ENCODE data around the gene GH1.
"Not testable (repeated sequence)": the region's sequence is repeated elsewhere in the genome, so short reads cannot be mapped to it uniquely, and the experiment has no call there.

GH1 gene

GRCh38 chr17:63918789-63919305 is at the start of gene GH1:
GH1 (minus strand) TSS chr17:63918839; CDS start chr17:63918776, 63 bp downstream.
- not testable (repeated sequence) for DNase-seq

DNA sequence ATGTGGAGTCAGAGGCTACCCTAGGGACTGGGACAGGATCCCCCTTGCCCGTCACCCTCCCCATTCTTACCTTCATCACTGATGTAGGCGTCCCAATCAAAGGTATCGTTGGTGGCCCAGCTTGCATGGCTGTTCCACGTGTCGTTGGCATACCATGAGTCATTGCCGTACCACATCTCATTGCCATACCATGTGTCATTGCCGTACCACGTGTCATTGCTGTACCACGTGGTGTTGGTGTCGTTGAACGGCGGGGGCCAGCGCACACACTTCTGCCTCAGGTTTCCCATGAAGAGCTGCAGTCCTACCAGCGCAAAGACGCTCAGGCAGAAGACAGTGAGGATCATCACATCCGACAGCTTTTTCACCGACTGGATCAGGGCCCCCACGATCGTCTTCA is 49.3 kb upstream of the GH1 start:
- DNase-seq: no peak

DNA sequence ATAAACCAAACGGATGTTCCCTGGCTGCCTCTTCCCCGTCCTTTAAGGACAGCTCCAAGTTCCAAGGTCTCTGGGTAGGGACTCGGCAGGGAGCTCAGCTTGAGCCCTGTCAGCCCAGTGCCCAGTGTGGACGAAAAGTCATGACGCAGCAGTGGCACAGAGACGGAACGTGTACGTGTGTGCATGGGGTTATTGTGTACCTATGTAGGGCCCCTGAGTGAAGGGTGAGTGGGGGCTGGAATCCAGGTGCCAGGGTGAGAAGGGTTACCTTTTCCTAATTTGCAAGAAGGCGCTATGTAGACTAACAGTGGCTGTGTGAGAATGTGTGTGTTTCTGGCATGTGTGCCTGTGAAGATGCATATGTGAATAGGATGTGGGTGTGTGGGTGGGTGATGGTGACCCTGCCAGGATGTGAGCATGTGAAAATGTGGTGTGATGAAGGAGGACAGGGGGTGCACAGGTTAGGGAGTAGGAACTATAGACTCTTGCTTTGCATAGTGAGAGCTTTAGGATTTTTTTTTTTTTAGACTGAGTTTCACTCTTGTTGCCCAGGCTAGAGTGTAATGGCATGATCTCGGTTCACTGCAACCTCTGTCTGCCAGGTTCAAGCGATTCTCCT is 48.1 kb upstream of the GH1 start:
- DNase-seq: no peak

DNA sequence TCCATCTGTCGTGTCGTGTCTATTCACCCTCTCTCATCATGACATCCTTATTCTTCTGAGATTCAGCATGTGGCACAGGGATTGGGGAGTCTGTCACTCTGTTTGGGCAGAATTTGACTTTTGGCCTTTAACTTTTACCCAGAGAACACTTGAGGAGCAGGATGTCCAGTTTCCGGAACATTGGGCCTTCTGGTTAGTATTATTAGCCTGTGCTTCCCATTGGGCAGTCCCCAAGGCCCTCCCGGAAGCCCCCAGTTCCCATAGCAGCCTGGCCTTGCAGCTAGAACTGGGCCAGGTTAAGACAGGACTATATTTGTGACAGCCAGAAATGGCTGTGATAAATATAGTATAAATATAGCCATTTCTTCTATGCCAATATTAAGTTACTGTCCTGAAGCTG is 44.5 kb upstream of the GH1 start:
- no peak for DNase-seq

- no peak for DNase-seq
These were observed 43.7 kb upstream of the GH1 start for GRCh38 chr17:63962298-63962744.

DNA sequence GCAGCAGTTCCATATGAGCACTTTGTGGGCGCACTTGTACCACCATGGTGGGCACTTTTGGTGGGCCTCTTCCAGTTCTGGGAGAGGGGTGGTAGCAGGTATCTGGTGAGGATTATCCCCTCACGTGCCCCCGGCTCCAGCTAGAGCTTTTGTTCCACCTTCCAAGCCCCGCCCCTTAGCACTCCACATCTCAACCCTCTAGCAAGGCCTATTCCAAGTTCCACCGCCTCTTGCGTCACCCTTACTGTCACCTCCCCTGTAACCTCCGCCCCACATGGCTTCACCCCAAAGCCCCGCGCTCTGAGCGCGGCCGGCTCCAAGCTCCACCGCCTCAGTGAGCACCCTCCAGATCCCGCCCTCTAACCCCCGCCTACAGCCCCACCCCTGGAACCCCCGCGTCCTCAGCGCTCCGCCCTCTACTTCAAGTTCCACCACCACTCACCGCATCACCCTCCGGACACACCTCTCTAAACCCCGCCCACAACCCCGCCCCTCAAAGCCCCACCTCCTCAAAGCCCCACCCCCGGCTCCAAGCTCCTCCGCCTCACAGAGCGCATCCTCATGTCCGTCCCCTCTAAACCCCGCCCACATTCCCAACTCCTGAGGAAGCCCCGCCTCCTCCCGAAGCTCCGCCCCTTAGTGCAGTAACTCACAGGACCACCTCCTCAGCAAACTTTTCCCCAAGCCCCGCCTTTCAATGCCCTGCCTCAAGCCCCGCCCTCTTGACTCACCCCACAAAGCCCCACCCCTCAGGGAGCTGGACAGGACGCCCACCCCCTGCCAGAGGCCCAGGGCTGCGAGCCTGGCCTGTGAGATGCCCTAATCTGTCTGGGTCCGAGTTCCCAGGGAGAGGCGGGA is 42.9 kb upstream of the GH1 start:
- peak; percentile 71 to 85 (median 74) for DNase-seq

- DNase-seq: no peak
These were observed 41.8 kb upstream of the GH1 start for GRCh38 chr17:63960430-63960829.

DNA sequence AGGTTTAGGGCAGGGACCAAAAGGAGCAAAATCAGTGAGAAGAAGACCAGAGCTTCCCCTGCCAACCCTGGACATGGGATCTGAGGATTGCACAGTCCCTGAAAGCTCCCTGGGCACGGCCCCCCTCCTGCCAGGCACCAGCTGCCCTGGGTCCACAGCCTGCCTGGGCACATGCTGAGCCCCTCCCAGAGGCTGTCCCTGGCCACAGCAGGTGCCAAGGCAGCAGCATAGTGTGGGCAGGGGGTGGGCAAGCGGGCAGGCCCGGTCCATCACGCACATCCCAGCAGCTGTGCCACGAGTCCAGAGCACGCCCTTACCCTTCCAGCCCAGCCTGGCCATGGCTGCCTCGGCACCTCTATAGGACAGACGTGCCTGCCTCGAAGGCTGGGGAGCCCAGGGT is 41.4 kb upstream of the GH1 start:
- no peak for DNase-seq

DNA sequence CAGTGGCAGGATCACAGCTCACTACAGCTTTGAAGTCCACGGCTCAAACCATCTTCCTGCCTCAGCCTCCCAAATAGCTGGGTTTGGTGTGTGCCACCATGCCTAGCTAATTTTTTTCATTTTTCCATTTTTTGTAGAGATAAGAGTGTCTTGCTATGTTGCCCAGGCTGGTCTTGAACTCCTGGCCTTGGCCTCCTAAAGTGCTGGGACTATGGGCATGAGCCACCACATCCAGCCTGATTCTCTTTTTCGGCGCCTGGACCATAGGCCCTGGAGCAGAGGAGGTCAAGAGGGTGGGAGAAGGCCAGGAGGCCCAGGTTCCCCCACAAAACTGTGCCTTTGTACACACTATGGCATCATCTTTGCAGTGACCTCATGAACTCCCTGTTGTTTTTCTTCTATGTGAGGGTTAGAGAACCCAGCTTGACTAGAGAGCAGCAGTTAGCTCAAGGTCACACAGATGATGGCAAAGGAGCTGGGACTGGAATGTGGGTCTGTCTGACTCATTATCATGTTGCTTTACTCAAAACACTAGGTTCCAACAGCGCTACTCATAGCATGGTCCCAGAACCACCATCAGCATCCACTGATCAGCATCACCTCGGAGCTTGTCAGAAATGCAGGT is 37.8 kb upstream of the GH1 start:
- no peak for DNase-seq

DNA sequence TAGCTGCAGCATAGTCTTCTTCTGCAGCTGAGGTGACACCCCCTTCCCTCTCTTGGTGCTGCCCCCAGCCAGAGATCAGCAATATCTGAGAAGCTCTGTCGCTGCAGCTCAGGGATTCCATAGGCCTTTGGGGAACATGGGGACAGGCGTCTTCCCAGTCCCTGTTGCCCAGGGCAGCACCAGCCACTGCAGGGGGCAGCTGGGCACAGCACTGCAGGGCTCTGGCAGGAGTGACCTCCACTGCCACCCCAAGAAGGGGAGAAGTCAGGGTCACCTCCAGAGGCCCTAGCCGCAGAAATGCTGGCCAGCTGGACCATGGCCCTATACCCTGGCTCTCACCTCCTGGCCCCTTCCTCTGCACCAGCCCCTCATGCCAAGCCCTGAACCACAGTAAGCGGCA is 37.2 kb upstream of the GH1 start:
- DNase-seq: no peak

GRCh38 chr17:63955232-63955631 is 36.6 kb upstream of the GH1 start:
- no peak for DNase-seq

DNA sequence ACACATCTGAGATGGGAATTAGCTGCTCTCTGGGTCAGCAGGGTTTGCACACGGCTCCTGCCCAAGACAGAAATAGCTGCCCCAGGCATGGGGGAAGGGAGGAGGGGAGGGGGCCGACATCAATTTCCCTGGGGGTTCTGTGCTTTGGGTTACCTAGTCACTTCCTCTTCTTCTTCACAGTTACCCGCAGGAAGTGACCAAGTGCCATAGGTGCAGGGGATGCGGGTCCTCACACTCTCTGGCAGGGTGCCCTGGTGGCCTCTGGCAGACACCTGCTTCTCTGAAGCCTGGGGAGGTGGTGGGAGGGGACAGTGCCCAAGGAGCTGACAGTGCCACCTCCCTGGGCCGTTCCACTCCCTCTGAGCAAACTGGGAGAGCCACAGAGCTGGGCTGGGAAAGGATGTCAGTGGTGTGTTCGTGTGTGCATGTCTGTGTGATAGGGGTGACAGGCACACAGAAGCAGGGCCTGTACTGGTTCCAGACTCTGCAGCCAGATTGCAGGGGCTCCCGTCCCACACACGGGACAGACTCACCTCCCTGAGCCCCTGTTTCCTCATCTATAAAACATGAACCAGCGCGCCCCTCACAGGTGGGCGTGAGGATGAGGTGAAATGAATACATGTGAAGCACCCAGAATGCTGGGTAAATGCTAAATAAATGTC is 35.9 kb upstream of the GH1 start:
- no peak for DNase-seq

GRCh38 chr17:63950940-63951907 is 32.6 kb upstream of the GH1 start:
- no peak for DNase-seq

- no peak for DNase-seq
These were observed 31.1 kb upstream of the GH1 start for GRCh38 chr17:63949576-63950250.

GRCh38 chr17:63948521-63948920 is 29.9 kb upstream of the GH1 start:
- DNase-seq: no peak

DNA sequence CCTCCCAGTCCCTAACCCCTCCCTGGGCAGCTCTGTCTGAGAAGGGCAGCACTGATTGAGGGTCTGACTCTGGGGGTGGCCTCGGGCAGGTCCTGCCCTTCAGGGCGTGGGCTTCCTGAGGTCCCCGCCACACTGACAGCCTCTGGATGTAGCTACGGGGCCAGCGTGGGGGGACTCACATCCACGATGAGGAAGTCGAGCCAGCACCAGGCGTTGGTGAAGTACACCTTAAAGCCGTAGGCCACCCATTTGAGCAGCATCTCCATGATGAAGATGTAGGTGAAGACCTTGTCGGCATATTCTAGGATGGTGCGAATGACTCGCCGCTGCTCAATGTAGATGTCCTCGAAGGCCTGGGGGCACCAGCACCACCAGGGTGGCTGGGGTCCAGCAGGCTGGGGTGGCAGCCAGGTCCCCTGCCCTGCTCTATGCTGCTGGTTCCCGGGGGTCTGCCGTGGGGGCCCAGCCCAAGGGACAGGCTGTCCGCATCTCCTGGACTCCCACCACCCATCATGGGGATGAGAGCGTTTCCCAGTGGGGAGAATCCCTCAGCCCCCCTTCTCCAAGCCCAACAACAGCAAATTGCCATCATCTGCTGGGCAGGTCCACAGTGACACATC is 29.2 kb upstream of the GH1 start:
- no peak for DNase-seq

DNA sequence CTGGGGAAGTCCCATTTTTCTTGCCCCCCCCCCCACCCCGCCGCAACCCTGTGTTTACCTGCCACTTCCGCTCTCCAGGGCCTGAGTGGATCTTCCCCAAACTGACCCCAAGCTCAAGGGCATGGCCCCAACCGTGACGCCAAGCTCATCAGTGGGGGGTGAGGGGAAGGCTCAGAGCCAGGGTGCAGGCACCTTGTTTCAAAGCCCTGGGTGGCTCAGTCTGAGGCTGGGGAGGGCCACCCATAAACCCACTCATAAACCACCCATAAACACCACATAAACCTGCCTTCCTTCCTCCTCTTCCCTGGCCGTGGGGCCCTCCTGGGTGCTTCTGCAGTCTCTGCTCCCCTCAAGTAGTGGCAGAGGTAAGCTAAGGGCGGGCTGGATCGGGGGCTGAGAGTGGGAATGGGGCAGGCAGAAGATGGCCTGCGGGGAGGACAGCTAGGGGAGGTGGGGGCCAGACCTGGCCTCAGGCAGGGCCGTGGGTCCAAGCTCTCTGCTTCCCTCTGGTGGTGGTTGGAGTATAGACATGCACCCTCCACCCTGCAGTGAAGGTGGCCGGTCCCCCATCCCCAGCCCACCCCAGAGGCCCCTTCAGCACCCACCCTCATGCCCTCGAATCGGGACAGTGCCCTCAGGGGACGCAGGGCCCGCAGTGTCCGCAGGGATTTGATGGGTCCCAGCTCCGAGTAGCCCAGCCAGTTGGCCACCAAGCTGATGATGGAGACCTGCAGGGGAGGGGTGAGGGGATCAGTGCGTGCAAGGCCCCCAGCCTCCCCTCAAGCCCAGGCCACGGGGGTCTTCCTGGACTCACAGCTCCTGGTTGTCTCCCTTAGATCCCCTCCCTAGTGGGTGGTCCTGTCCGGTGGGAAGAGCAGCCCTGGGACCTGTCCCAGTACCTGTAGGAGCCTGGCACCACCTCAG is 28.1 kb upstream of the GH1 start:
- peak; percentile 57 to 85 (median 71) for DNase-seq

DNA sequence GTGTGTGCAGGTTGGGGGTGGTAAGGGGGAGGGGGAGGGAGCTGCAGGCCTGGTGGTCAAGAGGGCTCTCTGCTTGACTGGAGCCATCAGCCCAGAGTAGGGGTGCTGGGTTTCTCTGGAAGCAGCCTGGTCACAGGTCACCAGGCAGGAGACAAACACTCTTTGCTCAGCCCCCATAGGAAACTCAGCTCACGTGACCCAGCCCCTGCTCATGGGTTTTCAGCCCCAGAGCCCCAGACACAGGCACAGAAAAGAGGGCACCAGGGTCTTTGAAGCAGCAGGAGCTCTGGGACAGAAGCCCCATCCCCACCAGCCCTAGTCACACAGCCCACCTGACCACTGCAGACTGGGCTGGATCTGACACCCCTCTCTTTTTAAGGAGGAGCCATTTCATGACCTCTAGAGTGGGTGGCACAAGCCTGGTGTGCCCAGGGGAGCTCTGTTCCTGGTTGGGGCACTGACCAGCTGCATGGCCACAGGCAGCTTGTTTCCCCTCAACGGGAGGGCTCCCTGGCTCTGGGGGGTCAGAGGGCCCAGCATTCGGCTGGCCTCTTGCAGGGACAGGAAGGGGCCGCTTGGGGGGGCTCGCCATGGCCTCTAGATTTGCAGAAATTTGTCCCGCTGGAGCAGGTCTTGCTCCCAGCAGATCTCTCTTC is 27.3 kb upstream of the GH1 start:
- DNase-seq: no peak
